Tibial nerve (tissue), 4 donors: ENCODE data around the gene LRTM2.

Experiments
- CTCF ChIP-seq, 5 experiments: fragments of 200-600 bp in 3 of 5; fragments of 450-650 bp in 2 of 5; sonication (generic) in 3 of 5; IDR thresholded peaks; one replicate each; pipeline ENCODE4 v1.5.1; 2016 to 2019; ENCODE audit warnings: antibody characterized with exemption in 5 of 5, mild to moderate bottlenecking in 3 of 5, moderate library complexity in 2 of 5
- EP300 ChIP-seq, 2 donors: sonication (generic); formaldehyde crosslinking; IDR thresholded peaks; one replicate each; pipeline ENCODE4 v1.6.1; 2017; ENCODE audit warnings: antibody characterized with exemption in 2 of 2, mild to moderate bottlenecking in 1 of 2

GRCh38 chr12:1851151-1851701 lies 30.9 kb downstream of the LRTM2 start:
- TF ChIP-seq EP300 (IDR thresholded peaks at IDR 0.05) (no peak), CTCF (IDR thresholded peaks at IDR 0.05) (no peak)
